Right renal pelvis (tissue), 4 donors: ENCODE results near the gene SMAD3. TPM values are rescaled to one million over a fixed set of nuclear protein-coding genes. Genes with fewer than 3 reads are reported as not detected.
"Not testable (repeated sequence)": the region's sequence is repeated elsewhere in the genome, so short reads cannot be mapped to it uniquely, and the experiment has no call there.

Experiments
- DNase-seq, 4 donors: peaks; one replicate each; pipeline ENCODE4 v3.0.0-alpha.2; 2013; ENCODE audit warnings: low read depth in 4 of 4, low spot score in 3 of 4, missing footprints in 1 of 4
- polyA plus RNA-seq, 4 donors: library from polyadenylated mRNA; unstranded; fragments of 120-200 nt; gene quantifications; one replicate each; pipeline ENCODE4 v1.2.1, GENCODE V29; 2013; ENCODE audit not compliant: insufficient read length in 4 of 4

The SMAD3 gene
- polyA plus RNA-seq, result 10 to 100 TPM; 47.5 to 53.1 (median 50.2) TPM

DNA sequence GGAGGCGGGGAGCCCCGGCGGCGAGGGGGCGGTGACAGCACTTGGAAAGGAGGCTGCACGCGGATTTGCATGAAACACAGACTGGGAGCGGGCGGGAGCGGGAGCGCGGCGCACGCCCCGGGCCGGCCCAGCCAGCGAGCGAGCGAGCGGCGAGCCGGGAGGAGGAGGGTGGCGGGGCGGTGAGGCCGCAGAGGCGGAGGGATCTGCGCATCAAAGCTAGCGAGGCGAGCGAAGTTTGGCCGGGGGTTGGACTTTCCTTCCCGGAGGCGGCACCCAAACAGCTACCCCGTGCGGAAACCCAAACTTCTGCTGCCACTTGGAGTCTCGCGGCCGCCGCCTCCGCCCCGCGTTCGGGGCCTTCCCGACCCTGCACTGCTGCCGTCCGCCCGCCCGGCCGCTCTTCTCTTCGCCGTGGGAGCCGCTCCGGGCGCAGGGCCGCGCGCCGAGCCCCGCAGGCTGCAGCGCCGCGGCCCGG is at the start of gene SMAD3:
Gene SMAD3 (plus strand): TSS at position 72 of the 475 bp plus-strand sequence. CDS start 553 bp downstream, outside the sequence.
- DNase-seq, result peak; percentile 80 to 87 (median 82)

DNA sequence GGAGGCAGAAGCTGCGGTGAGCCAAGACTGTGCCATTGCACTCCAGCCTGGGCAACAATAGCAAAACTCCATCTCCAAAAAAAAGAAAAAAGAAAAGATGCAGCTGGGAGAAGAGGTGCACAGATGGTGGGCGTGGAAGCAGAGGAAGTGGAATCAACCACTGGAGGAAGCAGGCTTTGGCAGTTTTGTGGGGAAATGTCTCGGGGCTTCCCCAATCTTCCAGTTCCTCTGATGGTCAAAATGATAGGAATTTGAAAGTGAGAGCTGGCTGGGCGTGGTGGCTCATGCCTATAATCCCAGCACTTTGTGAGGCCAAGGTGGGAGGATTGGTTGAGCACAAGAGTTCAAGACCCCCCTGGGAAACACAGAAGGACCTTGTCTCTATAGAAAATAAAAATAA is 48.1 kb upstream of the SMAD3 start:
- no peak for DNase-seq

DNA sequence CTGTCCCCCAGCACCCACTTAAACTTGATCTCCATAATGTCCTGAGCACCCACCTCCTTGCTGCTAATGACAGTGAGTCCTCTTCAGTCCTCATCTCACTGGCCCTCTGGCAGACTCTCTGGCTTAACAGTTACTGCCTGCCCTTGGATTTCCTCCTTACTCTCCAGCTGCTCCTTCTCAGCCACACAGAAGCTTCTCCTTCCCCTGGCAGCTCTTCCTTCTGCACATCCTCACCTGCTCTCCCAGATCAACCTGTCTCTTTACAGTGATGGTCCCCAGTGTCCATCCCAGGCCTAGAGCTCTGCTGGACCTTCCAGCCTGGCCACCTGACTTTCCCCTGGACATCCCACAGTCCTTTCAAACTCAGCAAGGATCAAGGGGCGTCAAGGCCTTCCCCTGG is 47.4 kb upstream of the SMAD3 start:
- DNase-seq, result no peak

DNA sequence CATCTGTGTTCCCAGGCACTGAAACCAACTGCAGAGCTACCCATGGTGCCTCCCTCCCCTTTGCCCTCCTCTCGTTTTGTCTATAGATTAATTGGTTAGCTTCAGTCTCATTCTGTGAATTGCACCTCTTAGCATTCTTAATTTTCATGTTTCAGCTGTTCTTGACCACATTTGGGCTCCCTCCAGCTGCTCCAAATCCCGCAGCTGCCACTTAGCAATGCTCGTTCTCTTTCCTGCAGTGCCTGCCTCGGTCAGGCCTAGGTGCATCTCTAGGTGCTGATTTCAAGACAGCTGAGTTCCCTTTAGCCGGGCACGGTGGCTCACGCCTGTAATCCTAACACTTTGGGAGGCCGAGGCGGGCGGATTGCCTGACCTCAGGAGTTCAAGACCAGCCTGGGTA is 47.0 kb upstream of the SMAD3 start:
- no peak for DNase-seq

DNA sequence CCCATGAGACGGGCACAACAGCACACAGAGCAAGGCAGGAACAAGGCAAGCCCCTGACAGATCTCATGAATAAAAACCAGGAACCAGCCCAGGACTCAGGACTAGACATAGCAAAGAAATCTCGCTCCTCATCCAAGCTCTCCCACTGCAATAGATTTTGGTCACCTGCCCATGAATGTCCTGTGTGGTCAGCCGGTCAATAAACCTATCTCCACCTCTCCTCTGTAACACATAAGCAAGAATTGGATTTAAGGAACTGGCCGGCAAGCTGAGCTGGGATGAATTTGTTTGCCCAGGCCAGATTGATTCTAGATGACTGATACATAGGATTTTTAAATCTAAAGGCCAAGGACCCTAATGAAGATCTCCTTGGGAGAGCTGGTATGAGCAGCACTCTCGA is 46.3 kb upstream of the SMAD3 start:
- DNase-seq, result no peak

DNA sequence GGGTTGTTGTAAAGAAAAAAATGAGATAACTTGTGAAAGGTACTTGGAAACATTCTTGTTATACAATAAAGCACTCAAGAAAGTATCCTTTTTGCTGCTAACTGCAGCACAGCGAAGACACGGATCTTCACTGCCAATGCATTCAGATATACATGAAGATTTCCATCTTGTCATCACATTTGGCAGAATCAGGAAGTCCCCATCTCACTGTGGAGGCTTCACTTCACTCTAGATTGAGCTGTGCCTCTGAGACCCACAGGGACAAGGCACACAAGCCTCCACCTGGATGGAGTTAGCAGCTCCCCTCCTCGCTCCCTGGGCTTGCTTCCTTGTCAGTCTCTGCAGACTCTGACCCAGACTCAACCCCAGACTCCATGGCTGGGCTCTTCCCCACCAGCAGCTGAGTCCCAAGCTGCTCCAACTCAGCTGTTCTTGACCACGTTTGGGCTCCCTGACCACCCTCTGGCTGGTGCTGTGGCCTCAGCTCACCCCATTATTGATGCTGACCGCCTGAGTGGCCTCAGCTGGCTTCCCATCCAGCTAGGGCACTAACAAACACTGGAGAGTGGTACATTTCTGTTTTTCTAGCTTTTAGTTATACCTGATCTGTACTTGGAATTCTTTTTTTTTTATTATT is 45.4 kb upstream of the SMAD3 start:
- DNase-seq, result no peak

DNA sequence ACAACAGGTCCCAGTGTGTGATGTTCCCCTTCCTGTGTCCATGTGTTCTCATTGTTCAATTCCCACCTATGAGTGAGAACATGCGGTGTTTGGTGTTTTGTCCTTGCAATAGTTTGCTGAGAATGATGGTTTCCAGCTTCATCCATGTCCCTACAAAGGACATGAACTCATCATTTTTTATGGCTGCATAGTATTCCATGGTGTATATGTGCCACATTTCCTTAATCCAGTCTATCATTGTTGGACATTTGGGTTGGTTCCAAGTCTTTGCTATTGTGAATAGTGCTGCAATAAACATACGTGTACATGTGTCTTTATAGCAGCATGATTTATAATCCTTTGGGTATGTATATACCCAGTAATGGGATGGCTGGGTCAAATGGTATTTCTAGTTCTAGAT is 44.7 kb upstream of the SMAD3 start:
- not testable (repeated sequence) for DNase-seq

DNA sequence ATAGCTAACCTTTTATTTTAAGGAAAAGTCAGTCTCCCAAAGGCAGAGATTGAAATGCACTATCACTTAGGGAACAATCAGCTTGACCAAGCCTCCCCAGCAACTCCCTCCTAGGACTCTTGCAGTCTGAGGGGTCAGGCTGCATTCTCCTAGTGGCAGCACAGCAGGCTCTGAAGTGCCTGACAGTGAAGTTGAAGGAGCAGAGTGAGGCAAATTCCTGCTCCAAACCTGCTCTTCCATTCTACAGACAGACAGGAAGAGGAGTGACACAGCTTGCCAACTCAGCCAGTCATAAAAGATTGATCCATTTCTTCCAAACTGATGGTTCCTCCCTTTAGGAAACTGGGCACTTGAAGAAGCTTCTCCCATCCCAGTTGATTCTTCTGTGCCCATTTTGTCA is 43.9 kb upstream of the SMAD3 start:
- DNase-seq, result no peak

DNA sequence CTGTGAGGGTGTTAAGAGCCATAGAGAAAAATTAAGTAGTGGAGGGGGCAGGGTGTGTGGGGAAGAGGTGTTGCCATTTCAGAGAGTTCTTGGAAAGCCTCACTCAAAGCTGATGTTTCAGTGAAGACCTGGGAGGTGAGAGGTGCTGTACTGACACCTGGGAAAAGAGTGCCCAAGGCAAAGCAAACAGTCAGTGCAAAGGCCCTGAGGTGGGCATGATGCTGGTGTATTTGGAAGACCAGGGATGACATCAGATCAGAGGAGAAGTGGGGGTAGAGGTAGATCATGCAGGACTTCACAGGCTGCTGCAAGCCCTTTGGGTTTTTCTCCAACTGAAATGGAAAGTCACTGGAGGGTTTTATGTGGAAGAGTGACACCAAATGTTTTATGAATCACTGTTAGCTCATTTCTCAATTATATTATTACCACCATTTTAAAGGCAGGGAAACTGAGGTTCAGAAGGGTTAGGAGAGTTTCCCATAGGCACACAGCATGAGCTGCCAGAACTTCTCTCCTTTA is 42.8 kb upstream of the SMAD3 start:
- DNase-seq, result no peak

DNA sequence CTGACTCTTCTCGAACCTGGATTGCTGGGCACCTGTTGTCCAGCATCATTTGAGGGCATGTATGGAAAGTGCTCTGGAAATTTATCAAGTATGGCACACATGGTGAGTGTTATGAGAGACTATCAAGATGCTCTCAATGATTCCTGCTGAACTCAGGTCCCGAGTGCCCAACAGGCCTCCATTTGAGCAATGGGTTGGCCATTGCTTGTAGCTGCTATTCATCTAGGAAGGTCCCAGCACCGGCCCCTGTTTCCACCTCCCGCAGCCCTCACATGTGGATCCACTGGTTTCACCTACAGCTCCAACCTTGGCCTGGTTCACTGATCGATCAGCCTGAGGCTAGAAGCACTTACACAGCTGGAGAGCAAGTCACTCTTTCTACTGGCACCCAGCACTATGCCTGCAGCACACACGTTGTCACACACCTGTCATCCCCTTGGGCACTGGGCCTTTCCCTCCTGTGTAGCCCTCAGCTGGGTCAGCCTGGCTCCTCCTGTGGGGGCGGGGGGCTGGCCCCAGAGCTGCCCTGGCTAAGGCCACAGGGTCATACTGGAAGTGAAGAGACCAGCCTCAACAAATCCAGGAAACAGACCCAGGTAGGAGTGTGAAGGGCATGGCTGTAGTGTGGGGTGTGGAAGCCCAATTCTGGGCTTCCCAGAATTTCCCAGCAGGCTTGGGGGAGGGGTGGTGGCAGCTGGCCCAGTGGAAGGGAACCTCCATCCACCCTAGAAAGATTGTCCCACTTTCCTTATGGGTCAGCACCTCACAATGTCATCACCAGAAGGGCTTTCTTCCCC is 41.7 kb upstream of the SMAD3 start:
- no peak for DNase-seq

DNA sequence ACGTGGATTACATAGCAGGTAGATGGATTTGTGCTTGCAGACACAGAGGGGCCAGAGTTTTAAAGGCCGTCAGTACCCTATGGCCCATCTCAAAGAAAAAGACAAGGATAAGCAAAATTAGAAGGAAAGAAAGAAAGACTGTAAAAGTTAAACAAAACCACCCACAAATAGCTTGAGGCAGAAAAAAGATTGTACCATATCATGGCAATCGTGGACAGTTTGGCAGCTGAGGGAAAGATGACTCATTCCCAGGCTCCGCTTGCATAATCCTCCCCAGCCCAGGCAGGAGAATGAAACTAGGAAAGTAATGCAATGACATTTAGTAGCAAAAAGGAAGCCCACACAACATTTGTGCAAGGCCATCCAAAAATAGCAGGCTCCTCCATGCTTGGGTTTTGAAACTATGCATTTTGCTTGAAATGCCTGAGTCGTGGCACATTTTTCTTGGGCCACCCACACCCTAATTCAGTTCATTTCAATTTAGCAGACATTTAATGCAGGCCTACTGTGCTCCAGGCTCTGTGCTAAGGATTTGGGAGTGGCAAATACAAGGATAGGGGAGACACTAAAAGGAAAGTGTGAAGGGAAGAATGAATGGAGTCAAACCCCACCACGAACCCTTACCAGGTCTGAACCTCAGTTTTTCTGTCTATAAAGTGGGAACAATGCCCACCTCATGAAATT is 40.9 kb upstream of the SMAD3 start:
- no peak for DNase-seq

DNA sequence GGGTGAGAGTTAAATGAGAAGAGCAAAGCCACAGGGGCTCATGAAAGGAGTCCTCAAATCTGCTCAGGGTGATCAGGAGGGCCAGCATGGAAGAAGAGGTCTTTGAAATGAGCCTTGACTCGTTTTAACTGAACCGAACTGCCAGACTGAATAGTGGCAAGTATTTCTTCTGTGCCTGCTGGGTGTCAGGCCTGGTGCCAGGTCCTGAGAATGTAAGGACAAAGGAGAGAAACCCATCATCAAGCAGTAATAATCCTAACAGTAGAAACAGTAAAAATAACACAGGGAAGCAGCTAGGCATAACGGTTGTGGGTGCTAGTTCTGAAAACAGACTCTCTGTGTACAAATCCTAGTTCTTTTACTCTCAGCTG is 40.4 kb upstream of the SMAD3 start:
- no peak for DNase-seq

DNA sequence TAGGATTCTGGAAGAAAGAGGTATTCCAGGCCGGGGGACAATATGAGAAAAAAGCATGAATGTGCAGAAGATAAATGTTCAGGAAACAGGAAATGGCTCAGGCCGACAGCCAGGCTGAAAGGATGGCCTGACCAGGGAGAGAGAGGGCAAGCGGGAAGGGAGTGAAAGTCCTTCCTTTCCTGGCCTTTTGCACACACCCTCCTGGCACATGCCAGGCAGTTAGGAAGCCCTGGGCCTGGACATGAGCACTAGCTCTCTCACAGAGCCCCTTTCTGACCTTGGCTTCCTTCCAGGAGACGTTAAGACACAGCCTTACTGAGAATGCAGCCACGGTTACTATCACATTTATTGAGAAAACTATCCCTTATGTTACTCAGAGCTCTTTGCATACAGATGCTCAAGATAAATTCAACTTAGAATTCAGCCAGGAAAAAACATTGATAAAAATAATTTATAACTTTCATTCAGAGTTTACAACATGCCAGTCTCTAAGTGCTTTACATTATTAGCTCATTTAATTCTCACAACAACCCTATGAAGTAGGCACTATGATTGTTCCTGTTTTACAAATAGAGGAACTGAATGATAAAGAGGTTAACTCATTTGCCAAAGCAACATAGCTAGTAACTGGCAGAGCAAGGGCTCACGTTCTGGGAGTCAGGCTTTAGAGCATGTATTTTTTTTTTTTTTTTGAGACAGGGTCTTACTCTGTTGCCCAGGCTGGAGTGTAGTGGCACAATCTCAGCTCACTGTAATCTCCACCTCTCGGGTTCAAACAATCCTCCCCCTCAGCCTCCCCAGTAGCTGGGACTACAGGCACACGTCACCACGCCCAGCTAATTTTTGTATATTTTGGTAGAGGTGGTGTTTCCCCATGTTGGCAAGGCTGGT is 39.4 kb upstream of the SMAD3 start:
- no peak for DNase-seq

DNA sequence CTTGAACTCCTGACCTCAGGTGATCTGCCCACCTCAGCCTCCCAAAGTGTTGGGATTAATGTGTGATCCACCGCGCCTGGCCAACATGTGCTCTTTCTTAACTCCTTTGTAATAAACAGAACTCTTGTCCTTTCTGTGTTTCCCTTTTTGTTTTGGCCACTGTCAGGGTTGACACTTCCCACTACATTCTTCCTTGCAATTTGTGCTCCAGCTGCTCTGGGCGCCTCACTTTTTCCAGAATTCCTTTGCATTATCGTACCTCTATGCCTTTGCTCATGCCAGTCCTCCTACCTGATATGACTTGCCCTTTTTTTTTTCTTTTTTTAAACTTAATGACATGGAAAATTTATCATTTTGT is 38.8 kb upstream of the SMAD3 start:
- no peak for DNase-seq

DNA sequence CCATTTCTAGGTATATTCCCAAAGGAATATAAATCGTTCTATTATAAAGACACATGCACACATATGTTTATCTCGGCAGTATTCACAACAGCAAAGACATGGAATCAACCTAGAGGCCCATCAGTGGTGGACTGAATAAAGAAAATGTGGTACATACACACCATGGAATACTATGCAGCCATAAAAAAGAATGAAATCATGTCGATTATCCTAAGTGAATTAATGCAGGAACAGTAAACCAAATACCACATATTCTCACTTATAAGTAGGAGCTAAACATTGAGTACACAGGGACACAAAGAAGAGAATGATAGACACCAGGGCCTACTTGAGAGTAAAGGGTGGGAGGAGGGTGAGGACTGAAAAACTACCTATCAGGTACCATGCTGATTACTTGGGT is 37.0 kb upstream of the SMAD3 start:
- DNase-seq, result not testable (repeated sequence)

DNA sequence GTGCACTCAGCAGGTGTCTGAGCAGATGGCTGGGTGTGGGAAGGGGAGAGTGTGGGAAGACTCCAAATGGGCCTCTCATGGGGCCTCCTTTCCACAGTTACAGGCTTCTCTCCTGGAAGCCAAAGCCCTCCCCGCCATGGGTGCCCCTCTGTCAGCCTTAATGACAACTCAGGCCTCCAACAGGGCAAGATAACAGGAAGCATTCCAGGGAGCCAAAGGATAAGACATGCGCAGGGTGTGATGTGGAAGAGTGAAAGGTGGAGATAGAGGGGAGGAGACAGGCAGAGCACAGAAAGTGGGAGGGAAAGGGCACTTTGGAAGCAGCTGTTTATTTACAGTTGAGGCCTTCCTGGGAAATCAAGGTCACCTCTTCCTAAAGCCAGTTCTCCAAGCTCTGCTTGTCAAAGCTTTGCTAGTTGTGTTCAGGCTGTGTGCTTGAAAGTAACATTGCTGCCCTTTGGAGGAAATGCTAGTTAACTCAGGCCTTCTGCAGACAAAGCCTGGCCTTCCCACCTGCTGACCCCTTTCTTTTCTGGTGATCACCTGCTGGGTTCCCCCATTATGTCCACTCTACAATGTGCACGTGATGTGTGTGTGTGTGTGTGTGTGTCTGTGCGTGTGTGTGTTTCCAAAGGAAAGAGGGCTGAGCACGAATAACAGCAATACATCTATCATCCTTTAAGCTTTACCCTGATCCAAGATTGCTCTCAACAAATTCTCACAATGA is 35.2 kb upstream of the SMAD3 start:
- DNase-seq, result no peak

DNA sequence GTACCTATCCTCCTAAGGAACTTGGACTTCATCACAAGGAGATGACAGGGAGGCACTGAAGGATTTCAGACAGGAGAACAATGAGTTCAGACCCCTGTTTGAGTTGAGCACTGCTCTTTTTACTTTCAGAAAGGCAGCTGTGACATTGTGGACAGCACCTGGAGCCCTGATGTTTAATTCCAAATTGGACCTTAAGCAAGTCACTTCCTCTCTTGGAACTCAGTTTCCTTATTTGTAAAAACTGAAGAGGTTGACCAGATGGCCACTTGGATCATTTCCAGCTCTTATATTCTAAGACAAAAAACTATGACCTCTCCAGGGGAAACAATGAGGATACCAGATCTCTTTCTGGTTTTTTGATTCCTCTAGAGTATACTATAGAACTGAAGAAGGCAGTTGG is 34.1 kb upstream of the SMAD3 start:
- DNase-seq, result no peak

DNA sequence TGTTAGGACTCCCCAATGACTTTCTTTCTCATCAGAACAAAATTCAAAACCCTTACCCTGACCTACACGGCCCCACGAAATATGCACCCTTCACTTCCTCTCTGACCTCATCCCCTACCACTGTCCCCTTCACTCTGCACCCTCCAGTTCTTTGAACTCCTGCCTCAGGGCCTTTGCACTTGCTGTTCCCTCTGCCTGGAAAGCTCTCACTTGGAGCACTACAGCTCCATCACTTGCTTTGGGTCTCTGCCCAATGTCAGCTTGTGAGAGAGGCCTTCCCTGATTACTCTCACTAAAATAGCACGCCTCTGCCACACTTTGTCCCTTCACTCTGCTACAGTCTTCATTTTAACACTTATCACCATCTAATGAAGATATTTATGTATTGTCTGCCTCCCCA is 32.8 kb upstream of the SMAD3 start:
- DNase-seq, result no peak

DNA sequence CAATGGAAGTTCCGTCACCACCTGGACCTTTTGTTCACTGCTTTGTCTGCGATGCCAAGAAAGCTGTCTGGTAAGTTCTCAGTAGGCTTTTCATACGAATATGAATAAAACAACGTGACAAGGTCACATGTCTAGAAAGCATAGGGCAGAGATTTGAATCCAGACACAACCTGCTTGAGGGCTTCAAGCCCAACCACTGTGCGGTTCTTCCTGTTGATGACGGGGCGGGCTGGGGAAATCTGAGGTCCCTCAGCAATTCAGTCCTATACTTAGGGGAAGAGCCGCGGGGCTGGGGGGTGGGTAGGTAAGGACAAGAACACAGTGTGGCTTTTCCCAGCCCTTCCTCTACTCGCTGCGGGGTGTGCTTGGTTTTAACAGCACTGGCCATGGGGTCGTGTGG is 32.4 kb upstream of the SMAD3 start:
- no peak for DNase-seq

DNA sequence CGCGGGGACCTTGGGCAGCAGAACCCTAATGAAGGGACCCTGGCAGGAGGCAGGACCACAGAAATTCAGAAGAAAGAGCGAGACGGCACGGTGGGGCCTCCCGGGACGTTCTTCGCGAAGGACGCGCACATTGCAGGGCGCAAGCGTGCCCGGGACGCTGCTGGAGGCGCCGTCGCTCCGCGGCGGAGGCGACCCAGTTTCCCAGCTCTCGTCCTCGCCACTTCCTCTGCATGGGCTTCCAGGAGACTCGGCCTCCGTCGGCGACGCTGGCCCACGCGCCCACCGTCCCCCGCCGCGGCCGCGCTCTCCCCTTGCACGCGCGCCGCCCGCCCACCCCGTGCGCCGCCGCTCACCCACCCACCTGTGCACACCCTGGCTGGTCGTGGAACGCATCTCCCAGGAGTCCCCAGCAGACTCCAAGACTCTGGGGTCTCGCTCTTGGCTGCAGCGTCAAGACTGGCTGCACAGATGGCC is 31.8 kb upstream of the SMAD3 start:
- no peak for DNase-seq
